NCI-H69 (cell line): ENCODE results near the gene PIP4K2C.

Experiments
- DNase-seq: peaks from one replicate; lab custom pipeline; 2025; lab: John Stamatoyannopoulos, UW

The PIP4K2C gene

DNA sequence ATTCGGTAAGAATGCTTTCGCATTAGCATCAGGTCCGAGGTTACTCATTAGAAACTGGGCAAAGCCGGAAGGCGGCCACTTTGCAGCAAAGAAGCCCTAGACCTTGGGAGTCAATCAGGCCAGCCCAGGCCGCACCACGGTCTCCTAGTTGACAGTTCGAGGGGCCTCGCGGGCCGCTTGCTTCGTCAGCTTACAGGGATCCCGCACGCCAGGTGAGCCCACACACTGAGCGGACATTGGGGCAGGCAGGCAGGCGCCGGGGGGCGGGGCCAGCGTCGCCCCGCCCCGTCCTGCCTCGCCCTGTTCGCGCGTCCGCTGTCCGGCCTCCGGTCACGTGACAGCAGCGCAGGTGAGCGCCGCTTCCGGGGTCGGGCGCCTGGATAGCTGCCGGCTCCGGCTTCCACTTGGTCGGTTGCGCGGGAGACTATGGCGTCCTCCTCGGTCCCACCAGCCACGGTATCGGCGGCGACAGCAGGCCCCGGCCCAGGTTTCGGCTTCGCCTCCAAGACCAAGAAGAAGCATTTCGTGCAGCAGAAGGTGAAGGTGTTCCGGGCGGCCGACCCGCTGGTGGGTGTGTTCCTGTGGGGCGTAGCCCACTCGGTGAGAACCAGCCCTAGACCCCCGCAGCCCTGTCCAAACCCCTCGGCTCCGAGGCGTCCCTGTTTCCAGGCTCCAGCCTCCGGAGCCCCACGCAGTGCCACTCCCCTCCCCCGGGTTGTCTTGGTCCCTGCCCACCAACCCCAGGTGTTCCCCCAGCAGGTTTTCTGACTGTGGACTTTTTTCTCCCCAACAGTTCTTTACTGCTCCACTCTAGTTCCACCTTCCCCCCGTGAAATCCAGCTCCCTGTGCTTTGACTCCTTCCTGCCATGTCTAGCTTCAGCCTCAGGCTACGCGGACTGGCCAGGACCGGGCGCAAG is at the start of gene PIP4K2C:
Gene PIP4K2C (plus strand): TSS at position 329 of the 918 bp plus-strand sequence. CDS start 98 bp downstream, at position 427.
- DNase-seq = peak; percentile 96

DNA sequence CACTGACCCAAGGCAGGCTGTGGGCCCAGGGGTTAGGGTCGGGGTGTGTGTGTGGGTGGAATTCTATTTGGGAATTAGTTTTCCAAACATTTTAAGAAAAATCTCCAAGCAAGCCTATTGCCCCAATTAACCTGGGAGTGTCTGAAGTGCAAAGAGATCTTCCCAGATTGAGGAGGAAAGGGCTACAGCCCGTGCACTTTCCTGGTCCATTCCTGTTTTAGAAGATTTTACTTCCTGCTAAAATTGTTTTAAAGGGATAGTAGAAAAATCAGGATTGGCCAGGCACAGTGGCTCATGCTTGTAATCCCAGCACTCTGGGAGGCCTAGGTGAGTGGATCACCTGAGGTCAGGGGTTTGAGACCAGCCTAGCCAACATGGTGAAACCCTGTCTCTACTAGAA is 49.3 kb upstream of the PIP4K2C start:
- no peak for DNase-seq

DNA sequence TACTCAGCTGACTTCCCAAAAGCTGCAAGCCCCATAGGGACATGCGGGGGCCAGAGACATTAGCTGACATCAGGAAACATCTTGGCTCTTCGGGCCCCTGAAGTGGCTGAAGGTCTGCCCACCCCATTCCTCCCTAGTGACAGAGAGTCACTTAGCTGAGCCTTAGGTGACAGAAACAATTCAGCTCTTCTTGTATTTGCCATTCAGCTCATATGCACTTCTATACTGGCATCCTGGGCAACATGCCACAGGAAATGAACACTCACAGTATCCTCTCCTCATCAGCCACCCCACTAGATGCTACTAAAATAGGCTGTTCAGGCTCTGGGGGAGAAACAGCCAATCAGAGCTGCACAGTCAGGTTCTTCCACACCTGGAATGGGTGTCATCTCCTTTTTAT is 47.4 kb upstream of the PIP4K2C start:
- DNase-seq = no peak

DNA sequence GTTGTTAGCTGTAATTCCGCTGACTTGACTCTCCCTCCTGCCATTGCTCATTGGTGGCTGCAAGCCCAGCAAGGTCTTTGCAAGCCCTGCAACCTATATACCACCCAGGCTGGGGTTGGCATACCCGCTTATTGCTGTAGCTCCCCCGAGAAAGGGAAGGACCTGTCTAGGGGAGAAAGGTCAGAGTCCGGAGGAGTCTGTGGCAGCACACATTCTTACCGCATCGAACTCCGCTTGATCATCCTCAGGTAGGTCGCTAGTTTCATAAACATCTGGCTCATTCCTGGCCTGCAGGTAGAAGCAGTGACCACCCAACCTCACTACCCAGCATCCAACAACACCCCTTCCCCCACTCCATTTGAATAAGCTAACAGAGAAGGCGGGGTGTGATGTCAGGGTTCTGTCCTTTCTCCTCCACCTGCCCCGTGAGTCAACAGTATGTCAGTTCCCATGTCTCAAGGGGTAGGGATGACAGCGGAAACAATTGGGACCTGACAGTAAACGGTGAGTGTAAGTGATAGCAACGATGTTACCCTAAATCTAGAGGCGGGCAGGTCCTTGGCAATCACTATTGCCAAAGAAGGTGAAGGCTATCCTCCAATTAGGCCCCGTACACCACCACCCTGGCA is 45.1 kb upstream of the PIP4K2C start:
- DNase-seq = no peak

DNA sequence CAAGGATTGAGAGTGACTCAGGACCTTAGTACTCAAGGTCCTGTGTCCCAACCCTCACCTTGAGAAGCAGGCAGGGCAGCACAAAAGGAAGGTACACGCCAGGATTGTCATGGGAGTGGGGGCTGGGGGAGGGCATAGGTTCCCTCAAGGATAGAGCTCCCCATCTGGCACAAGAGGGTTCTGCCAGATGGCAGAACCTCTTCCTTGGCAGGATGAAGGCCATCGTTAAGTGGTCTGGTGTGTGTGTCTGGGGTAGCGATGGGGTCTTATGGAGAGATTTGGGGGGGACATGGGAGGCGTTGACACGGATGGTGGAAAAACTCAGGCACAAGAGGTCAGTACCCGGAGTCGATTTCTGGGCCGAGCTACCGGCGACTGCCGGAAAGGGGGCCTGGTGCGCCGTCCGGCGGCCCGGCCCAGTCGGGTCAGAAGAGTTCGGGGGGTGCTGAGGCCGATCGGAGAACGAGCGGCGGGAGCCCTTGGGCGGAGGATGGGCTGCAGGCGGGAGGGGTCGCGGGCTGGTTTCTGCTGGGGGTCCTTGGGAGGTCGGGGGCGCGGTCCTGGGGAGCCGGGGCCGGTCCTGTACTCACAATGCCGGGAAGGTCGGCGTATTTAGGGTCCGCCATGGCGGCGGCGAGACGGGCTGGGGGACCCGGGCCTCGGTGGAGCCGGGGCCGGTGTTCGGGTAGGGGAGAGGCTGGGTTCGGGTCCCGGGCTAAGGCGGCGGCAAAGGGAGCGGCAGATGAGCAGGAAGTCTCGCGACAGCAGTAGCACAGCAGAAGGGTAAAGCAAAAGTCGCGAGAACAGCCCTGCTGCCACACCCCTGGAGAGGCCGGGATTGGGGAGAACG is 44.3 kb upstream of the PIP4K2C start, which contains the start of gene DCTN2:
Gene DCTN2 (minus strand): TSS at position 755 of the 850 bp plus-strand sequence. CDS start 129 bp downstream, at position 626.
- peak; percentile 99 for DNase-seq

DNA sequence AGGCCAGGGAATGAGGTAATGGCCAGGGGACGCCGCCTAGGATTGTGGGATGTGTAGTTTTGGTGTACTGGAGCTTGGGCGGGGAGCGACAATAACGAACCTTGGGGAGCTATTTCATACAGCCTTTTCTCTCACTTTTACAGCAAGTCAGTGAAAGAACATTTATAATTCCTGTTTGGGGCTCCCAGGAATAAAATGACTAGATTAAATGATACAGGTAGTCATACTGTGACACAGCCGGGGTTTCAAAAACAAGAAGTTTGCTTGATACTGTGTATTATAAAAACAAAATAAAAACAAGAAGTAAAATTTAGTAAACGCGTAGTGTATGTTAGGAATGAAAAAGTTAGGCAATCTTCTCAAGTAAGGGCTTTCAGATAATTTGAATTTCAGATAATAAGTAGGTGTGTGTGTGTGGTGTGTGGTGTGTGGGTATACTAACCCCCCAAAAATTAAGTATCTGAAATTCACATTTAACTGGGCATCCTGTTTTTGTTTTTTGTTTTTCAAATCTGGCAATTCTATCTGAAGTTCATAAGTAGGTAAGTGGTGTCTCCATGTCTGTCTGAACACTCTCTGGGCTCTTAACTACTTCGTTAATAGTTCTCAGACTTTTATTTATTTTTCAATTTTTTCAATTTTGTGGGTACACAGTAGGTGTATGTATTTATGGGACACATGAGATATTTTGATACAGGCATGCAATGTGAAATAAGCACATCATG is 43.5 kb upstream of the PIP4K2C start:
- no peak for DNase-seq

DNA sequence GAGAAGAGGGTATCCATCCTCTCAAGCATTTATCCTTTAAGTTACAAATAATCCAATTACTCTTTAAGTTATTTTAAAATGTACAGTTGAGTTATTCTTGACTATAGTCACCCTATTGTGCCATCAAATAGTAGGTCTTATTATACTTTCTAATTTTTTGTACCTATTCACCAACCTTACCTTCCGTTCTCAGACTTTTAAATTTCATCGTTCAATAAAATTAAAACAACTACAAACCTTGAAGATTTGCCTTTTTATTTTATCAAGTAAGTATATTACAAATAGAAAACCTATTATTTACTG is 43.0 kb upstream of the PIP4K2C start:
- no peak for DNase-seq

DNA sequence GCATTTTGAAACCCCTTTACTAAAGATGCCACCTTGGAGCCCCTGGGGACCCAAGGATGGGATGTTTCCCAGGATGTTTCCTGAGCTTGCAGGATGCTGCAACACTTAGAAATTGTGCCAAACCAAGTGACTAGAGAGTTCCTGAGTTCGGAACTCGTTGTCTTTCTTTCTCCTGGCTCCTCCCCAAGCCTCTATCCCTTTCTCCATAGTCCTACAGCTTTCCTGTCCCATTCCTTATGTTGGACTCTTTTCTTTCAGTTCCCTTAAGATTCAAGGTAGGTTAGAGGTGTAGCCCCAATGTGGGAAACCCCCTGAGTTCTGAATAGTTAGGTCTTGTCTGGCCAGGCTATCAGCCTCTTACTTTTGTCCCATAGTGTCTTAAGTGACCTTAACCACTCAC is 42.5 kb upstream of the PIP4K2C start:
- no peak for DNase-seq

DNA sequence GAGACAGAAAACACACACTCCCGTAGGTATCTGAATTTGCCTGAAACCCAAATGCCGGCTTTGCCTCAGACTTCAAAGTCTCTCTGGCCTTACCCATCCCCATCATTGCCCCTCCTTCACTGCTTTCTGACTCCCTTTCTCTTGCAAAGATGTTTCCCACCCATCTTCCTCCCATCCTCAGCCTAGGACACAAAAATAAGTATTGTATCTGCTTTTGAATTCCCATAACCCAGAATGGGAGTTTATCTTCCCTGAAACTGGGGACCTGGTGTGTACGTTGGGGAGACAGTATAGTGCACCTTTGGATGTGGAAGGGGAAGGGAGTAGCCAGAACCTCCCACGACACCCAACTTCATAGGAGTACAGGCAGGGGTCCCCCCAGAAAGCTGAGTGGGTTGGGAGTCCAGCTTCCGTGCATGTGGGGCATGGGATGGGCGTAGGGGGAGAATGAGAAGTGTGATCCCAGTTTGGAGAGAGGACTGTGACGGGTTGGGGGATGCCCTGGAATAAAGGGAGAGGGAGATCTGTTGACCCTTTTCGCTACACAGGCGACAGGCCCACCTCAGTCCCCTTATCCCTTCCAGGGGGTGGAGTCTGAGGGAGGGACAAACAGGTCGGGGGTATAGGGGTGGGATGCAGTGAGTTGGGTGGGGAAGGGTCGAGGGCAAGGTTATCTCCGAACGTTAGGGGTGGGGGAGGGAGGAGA is 41.6 kb upstream of the PIP4K2C start:
- DNase-seq = no peak

DNA sequence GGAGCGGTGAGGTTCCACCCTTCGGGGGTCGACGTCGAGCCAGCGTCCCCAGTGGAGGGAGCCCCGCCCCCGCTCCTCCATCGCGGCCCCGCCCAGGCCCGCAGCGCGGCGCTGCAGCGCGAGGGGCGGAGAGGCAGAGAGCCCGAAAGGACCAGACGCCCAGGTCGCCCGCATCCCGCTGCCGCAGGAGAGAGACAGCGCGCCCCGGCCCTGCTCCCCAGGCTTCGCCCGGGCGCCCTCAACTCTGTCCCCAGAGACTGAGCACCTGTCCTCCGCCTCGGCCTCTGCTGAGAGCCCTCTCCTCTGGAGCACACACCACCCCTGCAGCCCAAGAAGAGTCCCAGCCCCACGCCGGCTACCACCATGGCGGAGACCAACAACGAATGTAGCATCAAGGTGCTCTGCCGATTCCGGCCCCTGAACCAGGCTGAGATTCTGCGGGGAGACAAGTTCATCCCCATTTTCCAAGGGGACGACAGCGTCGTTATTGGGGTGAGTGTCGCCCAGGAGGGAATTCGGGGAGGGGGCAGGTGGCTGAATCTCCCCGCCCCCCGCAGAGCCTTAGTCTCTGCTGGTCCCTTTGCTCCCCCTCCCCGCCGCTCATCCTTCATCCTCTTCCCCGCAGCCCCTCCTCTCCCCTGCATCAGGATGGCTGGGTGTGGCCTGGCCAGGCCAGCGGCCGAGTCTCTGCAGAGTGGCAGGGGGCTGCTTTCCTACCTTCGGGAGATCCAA is 40.9 kb upstream of the PIP4K2C start, which contains the start of gene KIF5A:
Gene KIF5A (plus strand): TSS at position 136 of the 732 bp plus-strand sequence. CDS start 228 bp downstream, at position 364.
- DNase-seq = peak; percentile 71

DNA sequence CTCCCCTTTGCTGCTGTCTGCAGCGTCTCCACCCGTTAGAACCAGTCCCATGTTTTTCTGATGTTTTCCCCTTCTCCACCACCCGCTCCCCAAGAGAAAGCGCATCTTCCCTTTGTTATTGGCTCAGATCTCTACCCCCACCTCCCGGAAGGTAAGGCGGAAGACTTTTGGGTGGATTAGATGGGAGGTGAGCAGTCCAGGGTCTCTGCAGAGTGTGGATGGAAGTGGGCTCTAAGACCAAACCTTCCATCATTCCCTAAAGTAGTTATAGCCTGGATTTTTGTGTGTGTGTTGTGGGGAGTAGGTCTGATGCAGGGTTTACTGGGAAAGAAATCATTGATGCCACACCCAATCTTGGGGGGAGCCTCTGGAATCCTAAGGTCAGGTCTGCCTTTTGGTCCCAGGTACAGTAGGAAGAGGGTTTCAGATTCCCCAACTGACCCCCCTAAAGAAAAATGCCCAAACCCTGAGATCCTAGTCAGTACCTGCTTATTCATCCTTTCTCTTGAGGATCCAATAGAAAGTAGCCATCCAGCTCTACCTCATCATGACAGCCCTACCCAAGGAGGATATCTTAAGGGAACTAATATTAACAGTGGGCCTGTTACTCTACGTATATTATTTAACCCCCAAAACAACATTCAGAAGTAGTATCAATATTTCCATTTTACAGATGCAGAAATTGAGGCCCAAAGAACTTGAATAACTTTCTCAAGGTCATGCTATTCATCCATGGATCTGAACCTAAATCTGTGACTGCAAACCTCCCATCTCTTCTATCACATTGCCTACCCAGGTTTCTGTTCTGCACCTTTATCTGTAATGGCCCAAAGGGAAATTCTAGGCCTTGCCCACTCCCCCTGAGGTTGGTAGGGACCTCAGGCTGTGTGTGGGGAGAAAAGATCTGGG is 40.1 kb upstream of the PIP4K2C start:
- no peak for DNase-seq

DNA sequence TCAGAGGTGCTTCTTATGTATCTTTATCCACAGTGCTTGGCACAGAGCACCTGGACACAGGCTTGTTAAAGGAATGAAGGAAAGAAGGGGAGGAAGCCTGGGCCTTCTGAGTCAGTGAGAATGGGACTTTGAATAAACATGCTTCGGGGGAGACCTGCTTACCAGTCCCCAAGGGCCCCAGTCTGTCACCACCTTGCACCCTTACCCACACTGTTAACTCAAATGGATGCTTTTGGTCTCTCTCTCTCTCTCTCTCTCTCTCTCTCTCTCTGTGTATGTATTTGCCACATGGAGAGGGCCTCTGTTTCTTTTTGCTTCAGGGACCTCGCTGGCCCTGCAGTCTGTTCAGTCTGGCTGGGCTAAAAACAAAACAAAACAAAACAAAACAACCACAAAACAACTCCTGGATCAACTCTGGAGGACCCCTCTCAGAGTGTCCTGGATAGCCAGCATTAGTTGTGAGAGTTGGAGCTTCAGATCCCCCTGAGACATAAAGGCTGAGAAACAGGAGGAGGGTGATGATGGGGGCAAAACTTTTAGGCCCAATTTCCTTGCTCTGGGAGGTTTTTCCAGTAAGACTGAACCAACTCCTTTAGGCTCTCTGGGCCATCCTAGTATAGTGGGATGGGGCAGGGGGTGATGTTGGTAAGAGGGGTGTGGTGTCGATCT is 39.2 kb upstream of the PIP4K2C start:
- no peak for DNase-seq

DNA sequence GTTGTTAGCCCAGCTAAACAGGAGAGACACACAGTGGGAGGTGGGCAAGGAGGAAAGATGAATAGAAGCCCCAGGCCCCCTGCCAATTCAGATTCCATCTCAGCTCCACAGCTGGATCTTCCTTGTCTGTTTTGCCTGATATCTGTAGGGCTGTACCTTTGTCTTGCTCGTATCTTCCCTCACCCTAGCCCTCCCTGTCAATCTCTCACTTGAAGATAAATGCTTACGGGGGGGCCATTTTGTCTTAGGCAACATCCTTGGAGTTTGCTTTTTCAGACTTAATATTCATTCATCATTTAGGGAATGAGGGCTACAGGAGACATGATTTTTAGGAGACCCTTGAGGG is 38.7 kb upstream of the PIP4K2C start:
- no peak for DNase-seq

DNA sequence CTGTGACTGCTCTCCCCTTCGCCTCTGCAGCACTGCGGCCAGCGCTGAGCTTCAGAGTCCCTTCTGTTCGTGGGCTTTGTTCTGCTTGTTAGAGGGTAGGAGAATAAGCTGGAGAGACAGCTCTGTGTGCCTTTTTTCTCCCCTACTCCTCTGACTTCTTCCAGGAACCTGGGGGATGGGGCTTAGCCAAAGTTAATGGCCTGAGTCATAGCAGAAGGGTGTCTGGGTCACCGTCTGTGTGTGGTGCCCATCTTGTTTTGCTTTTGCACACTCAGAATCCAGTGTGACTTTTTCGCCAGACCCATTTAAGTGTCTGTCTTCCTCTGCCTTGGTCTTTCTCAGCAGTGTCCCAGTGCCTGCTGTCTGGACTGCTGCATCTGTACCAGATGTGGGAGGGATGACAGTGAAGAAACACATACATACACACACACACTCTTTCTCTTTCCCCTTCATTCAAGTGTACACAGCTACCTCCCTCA is 38.1 kb upstream of the PIP4K2C start:
- DNase-seq = no peak

DNA sequence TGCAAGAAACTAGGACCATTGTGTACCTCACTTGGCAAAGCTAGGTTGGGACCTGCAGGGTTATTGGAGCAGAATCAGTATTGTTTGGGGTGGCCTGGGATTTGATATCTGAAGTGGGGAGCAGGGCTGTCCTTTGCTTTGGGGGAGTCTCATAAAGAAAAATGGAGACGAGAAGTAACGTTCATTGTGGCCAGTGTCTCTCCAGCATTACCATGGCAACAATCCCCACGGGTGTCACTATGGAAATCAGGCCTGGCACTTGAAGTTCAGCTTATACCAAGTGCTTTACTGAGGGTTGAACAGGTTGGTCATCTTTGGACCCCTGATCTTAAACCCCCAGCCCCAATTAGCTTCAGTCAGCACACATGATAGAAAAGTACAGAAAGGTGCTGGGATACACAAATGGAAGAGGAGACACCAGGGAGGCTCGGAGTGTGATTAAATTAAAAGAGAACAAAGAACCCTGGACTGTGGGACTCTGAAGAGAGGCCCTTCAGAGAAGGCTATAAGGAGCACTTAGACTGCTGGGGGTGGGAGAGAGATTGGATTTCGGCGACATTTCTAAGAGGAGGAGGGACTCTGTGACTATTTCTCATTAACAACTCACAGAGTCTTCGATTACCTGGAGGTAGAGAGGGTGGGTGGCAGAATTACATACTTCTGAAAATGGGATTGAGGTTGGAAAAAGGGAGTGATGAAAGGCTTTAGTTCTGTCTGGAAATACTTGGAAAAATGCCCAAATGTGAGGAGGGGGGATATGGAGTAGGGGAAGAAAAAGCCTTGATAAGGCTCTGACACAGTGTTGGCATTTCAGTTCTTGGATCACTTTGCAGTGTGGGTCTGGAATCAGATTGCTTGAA is 37.4 kb upstream of the PIP4K2C start:
- DNase-seq = peak; percentile 18

DNA sequence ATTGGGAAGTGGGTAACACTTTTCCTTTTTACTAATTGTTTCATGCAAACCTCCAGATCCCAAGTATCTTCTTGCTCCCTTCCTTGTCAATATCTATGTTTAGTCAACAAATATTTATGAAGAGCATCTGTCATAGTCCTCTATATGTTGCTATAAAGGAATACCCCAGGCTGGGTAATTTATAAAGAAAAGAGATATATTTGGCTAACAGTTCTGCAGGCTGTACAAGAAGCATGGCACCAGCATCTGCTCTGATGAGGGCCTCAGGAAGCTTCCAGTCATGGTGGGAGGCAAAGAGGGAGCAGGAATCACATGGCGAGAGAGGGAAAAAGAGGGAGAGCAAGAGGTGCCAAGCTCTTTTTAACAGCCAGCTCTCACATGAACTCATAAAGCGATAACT is 36.5 kb upstream of the PIP4K2C start:
- no peak for DNase-seq

DNA sequence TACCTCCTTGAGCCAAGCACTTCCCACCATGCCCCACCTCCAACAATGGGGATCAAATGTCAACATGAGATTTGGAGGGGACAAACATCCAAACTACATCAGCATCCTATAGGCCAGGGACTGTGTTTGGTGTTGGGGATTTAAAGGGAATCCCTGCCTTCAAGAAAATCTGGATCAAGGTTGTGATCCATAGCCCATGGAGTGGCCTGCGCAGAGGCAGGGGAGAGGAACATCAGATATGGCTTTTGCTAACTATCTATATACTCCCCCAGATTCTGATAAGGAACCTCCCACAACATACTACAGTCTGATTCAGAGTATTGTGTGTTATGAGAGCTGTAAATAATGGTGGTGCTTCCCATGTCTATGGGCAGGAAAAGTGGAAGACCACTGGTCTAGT is 36.1 kb upstream of the PIP4K2C start:
- DNase-seq = no peak

DNA sequence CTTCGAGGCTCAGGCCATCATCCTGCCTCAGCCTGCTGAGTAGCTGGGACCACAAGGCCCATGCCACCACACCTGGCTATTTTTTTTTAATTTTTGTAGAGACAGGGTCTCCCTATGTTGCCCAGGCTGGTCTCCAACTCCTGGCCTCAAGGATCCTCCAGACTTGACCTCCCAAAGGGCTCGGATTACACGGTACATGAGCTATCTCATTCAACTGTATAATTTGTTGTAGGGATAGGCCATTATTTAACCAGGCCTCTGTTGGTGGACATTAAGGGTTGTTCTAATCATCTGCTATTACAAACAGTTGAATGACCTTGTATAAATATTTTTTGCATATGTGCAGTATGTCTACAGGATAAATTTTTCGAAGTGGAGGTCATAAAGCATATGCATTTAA is 32.1 kb upstream of the PIP4K2C start:
- DNase-seq = no peak
